Colonic mucosa (tissue), 4 donors: ENCODE data around the gene ST3GAL2. TPM values are rescaled to one million over a fixed set of nuclear protein-coding genes. Genes with fewer than 3 reads are reported as not detected.

Experiments
- DNase-seq: peaks from one replicate; pipeline ENCODE4 v3.0.0-alpha.2; 2020
- H3K27ac ChIP-seq: fragments of 200-600 bp; one replicate; pipeline ENCODE4 v1.8.0; 2021
- H3K27me3 ChIP-seq: fragments of 200-600 bp; one replicate; pipeline ENCODE4 v1.8.0; 2021
- H3K36me3 ChIP-seq: fragments of 200-600 bp; one replicate; pipeline ENCODE4 v1.8.0; 2021
- H3K4me1 ChIP-seq: fragments of 200-600 bp; one replicate; pipeline ENCODE4 v1.8.0; 2021; ENCODE audit warnings: mild to moderate bottlenecking
- H3K4me3 ChIP-seq: fragments of 200-600 bp; one replicate; pipeline ENCODE4 v1.8.0; 2021
- H3K9ac ChIP-seq, 2 donors: one replicate each; pipeline ENCODE4 v1.7.0; 2013; ENCODE audit warnings: control low read depth in 2 of 2, low read depth in 2 of 2, low read length in 2 of 2
- H3K9me3 ChIP-seq: fragments of 200-600 bp; one replicate; pipeline ENCODE4 v1.8.0; 2021
- intact Hi-C: fragments of 100-400 bp; cut with DNase I; formaldehyde crosslinking; loops from one replicate; pipeline ENCODE4 v1.14.1; 2022
- total RNA-seq, 2 donors: library from RNA; stranded (reverse); fragmentation: NEBNext Ultra II Directional in 1 of 2; extraction: Animal tissue kit (Norgen Biotek cat#: 25700) in 1 of 2; gene quantifications; one replicate each; pipeline ENCODE4 v1.2.1, GENCODE V29; 2021
- TF ChIP-seq, protein P1 (sequence below): fragments of 200-600 bp; IDR thresholded peaks from one replicate; pipeline ENCODE4 v1.8.0; 2022; ENCODE audit warnings: antibody characterized with exemption, mild to moderate bottlenecking
- donor health status: healthy.
- donor health status: DM: no; HTN: no; CAD: no.
- donor health status: DM: no; HTN: no; CAD: no.

ST3GAL2 gene
- total RNA-seq, 2 donors from 2014 or later = 6.9 to 8.1 TPM

DNA sequence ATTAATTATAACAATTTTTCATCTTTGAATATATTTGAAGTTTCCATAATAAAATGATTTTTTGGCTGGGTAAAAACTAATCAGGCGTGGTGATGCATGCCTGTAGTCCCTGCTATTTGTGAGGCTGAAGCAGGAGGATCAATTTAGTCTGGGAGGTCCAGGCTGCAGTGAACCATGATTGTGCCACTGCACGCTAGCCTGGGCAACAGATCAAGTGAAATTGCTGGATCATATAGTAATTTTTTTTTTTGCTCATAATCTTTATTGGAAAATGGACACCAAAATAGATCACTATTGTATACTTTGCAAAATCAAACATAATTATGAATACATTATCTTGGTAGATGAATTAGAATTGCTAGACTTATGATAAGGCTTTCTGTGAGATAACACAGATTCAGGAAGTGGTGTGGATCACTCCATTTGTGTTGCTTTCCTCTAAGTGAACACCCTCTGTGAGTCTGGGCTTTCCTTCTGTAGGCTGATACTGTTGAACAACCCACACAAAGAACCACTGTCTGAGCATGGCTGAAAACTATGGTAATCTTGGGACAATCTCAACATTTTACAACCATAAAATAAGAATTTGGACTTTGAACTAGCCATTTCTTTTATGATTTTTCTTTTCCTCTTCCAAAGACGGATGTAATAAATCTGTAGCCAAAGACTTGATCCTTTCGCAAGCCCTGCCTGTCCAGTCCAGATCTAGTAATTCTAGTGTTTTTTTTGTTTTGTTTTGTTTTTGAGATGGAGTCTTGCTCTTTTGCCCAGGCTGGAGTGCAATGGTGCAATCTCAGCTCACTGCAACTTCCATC lies 5.6 kb upstream of the ST3GAL2 start:
- intact Hi-C loops = no loop called here
- DNase-seq = peak; percentile 66
- H3K4me1 ChIP-seq = no peaks in the 10 kb centered on the region
- H3K4me3 ChIP-seq = no peak overlapping the region
- no peaks in the 10 kb centered on the region for H3K36me3 ChIP-seq
- H3K9me3 ChIP-seq = no peaks in the 10 kb centered on the region
- H3K9ac ChIP-seq = no peak overlapping the region
- H3K27me3 ChIP-seq = no peaks in the 10 kb centered on the region
- H3K27ac ChIP-seq = peak overlapping the region; percentile 66
- TF ChIP-seq, protein P1, sequence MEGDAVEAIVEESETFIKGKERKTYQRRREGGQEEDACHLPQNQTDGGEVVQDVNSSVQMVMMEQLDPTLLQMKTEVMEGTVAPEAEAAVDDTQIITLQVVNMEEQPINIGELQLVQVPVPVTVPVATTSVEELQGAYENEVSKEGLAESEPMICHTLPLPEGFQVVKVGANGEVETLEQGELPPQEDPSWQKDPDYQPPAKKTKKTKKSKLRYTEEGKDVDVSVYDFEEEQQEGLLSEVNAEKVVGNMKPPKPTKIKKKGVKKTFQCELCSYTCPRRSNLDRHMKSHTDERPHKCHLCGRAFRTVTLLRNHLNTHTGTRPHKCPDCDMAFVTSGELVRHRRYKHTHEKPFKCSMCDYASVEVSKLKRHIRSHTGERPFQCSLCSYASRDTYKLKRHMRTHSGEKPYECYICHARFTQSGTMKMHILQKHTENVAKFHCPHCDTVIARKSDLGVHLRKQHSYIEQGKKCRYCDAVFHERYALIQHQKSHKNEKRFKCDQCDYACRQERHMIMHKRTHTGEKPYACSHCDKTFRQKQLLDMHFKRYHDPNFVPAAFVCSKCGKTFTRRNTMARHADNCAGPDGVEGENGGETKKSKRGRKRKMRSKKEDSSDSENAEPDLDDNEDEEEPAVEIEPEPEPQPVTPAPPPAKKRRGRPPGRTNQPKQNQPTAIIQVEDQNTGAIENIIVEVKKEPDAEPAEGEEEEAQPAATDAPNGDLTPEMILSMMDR = no peak

- DNase-seq = no peak
- intact Hi-C loops = no loop called here
- H3K9me3 ChIP-seq = no peaks in the 10 kb centered on the region
Observed at GRCh38 chr16:70442344-70442743, 3.4 kb upstream of the ST3GAL2 start.

DNA sequence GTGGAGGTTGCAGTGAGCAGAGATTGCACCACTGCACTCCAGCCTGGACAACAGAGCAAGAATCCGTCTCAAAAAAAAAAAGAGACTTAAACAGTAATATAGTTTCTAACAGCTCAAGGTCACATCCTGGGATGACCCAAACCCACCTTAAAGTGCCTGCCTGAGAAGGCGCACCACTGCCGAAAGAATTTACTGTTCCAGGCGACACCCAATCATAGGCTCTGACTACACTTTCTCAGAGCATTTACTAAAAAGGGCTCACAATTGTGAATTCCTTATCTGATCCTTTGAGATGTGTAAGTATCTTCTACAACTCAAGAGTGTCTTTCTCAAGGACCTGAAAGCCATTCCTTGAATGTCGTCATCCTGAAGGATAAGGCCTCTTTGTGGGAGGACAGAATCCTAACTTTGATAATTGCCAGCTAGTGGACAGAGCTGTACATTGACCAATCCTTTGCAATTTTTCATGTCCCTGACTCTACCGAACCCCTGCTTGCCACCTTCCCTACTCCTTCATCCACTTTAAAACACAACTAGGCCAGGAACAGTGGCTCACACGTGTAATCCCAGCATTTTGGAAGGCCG lies 2.6 kb upstream of the ST3GAL2 start:
- Histone ChIP-seq H3K4me1 (no peaks in the 10 kb centered on the region), H3K27ac (no peak overlapping the region), H3K27me3 (no peaks in the 10 kb centered on the region), H3K9me3 (no peaks in the 10 kb centered on the region), H3K9ac (no peak overlapping the region), H3K4me3 (no peak overlapping the region), H3K36me3 (no peaks in the 10 kb centered on the region)
- intact Hi-C loops = no loop called here
- no peak for DNase-seq
- TF ChIP-seq, protein P1 = no peak

More at GRCh38 chr16:70442344-70442743, 3.4 kb upstream of the ST3GAL2 start:
- H3K36me3 ChIP-seq = no peaks in the 10 kb centered on the region
- H3K27me3 ChIP-seq = no peaks in the 10 kb centered on the region
- TF ChIP-seq, protein P1 = no peak
- no peak overlapping the region for H3K4me3 ChIP-seq
- H3K9ac ChIP-seq = no peak overlapping the region
- no peak overlapping the region for H3K27ac ChIP-seq
- no peaks in the 10 kb centered on the region for H3K4me1 ChIP-seq

DNA sequence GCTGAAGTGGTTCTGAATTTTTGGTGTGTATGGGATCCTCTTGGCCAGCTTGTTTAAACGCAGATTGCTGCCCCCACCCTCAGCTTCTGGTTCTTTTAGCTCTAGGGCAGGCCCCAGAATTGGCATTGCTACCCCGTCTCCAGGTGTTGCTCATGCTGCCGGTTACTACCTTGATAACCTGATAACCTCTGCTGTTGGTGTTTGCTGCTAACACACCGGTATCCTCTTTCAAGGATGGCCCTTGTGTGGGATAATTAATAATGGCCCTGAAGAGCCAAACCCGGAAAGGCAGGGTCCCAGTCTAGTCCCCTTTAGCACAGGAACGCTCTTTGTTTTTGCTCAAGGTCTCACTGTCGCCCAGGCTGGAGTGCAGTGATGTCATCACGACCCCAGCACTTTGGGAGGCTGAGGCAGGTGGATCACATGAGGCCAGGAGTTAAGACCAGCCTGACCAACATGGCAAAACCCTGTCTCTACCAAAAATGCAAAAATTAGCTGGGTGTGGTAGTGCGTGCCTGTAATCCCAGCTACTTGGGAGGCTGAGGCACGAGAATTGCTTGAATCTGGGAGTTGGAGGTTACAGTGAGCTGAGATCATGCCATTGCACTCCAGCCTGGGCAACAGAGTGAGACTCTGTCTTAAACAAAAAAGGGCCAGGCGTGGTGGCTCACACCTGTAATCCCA lies 1.3 kb upstream of the ST3GAL2 start:
- H3K4me1 ChIP-seq = no peaks in the 10 kb centered on the region
- no peaks in the 10 kb centered on the region for H3K9me3 ChIP-seq
- H3K9ac ChIP-seq = no peak overlapping the region
- H3K27me3 ChIP-seq = no peaks in the 10 kb centered on the region
- intact Hi-C loops = no loop called here
- DNase-seq = no peak
- TF ChIP-seq, protein P1 = no peak
- H3K27ac ChIP-seq = peak overlapping the region; percentile 68
- no peaks in the 10 kb centered on the region for H3K36me3 ChIP-seq
- H3K4me3 ChIP-seq = no peak overlapping the region

GRCh38 chr16:70438585-70438968 lies 323 bp downstream of the ST3GAL2 start:
- H3K4me3 ChIP-seq = peak overlapping the region; percentile 60
- peak overlapping the region; percentile 52 for H3K27ac ChIP-seq
- intact Hi-C loops = no loop called here
- H3K9ac ChIP-seq = peak overlapping the region; percentile 37 to 59
- H3K36me3 ChIP-seq = no peaks in the 10 kb centered on the region
- no peaks in the 10 kb centered on the region for H3K27me3 ChIP-seq
- TF ChIP-seq, protein P1 = no peak
- no peaks in the 10 kb centered on the region for H3K9me3 ChIP-seq
- no peaks in the 10 kb centered on the region for H3K4me1 ChIP-seq
- DNase-seq = no peak
